ENCODE results near the gene ACOT13. TPM values are rescaled to one million over a fixed set of nuclear protein-coding genes. Genes with fewer than 3 reads are reported as not detected.
"Not testable (repeated sequence)": the region's sequence is repeated elsewhere in the genome, so short reads cannot be mapped to it uniquely, and the experiment has no call there.

ACOT13 gene
- total RNA-seq, 1 experiment from 2014 or later, result 15.7 TPM

- Histone ChIP-seq H3K27ac (ENCODE audit: low read length) (no peak overlapping the region), H3K9ac (ENCODE audit: low read length) (no peak overlapping the region), H3K4me1 (ENCODE audit: low read length) (peaks cover 30% of the 10 kb centered on the region)
These were observed 16.5 kb upstream of the ACOT13 start for GRCh38 chr6:24650365-24650764.

GRCh38 chr6:24655215-24655614 lies 11.7 kb upstream of the ACOT13 start:
- H3K9ac ChIP-seq (ENCODE audit: low read length), result no peak overlapping the region
- H3K4me2 ChIP-seq (ENCODE audit: low read depth, low read length, poor library complexity, severe bottlenecking), result no peak overlapping the region
- H3K36me3 ChIP-seq (ENCODE audit: insufficient read depth, low read length), result peaks cover 54% of the 10 kb centered on the region; the same call in 1 of the 2 replicates
- H2AFZ ChIP-seq (ENCODE audit: low read length), result no peak overlapping the region
- peaks cover 5% of the 10 kb centered on the region for H3K4me1 ChIP-seq (ENCODE audit: low read length)
- H3K4me3 ChIP-seq (ENCODE audit: low read length), result no peak overlapping the region
- H3K9me2 ChIP-seq (replicated peaks; ENCODE audit: insufficient read depth, low read length), result no peaks in the 10 kb centered on the region
- H3K27ac ChIP-seq (ENCODE audit: low read length), result no peak overlapping the region
- no peaks in the 10 kb centered on the region for H3K9me3 ChIP-seq (ENCODE audit: low read length)
- peaks cover 56% of the 10 kb centered on the region for H3K79me2 ChIP-seq (ENCODE audit: low read length)
- DNase-seq, result no peak
- H3K27me3 ChIP-seq (ENCODE audit: low read length), result no peaks in the 10 kb centered on the region
- no peaks in the 10 kb centered on the region for H4K20me1 ChIP-seq (ENCODE audit: insufficient read depth, low read depth, low read length)

More at GRCh38 chr6:24650365-24650764, 16.5 kb upstream of the ACOT13 start:
- DNase-seq, result no peak
- no peaks in the 10 kb centered on the region for H4K20me1 ChIP-seq (ENCODE audit: insufficient read depth, low read depth, low read length)
- H3K27me3 ChIP-seq (ENCODE audit: low read length), result no peaks in the 10 kb centered on the region
- peaks cover 15% of the 10 kb centered on the region; the same call in 1 of the 2 replicates for H3K79me2 ChIP-seq (ENCODE audit: low read length)
- H3K9me3 ChIP-seq (ENCODE audit: low read length), result no peaks in the 10 kb centered on the region
- peaks cover 39% of the 10 kb centered on the region; the same call in 1 of the 2 replicates for H3K36me3 ChIP-seq (ENCODE audit: insufficient read depth, low read length)
- no peak overlapping the region for H3K4me3 ChIP-seq (ENCODE audit: low read length)
- no peaks in the 10 kb centered on the region for H3K9me2 ChIP-seq (replicated peaks; ENCODE audit: insufficient read depth, low read length)
- H3K4me2 ChIP-seq (ENCODE audit: low read depth, low read length, poor library complexity, severe bottlenecking), result no peak overlapping the region
- H2AFZ ChIP-seq (ENCODE audit: low read length), result no peak overlapping the region

- Histone ChIP-seq H3K36me3 (ENCODE audit: insufficient read depth, low read length) (peaks cover 32% of the 10 kb centered on the region; the same call in 1 of the 2 replicates), H3K27ac (ENCODE audit: low read length) (no peak overlapping the region), H3K4me2 (ENCODE audit: low read depth, low read length, poor library complexity, severe bottlenecking) (no peak overlapping the region)
These were observed 8.0 kb upstream of the ACOT13 start for GRCh38 chr6:24658573-24659560.

GRCh38 chr6:24659561-24659960 lies 7.3 kb upstream of the ACOT13 start:
- Histone ChIP-seq H3K79me2 (ENCODE audit: low read length) (peaks cover 73% of the 10 kb centered on the region), H3K9me2 (replicated peaks; ENCODE audit: insufficient read depth, low read length) (no peaks in the 10 kb centered on the region), H4K20me1 (ENCODE audit: insufficient read depth, low read depth, low read length) (no peaks in the 10 kb centered on the region), H3K4me2 (ENCODE audit: low read depth, low read length, poor library complexity, severe bottlenecking) (no peak overlapping the region), H3K9me3 (ENCODE audit: low read length) (no peaks in the 10 kb centered on the region), H3K4me1 (ENCODE audit: low read length) (peaks cover 4% of the 10 kb centered on the region), H3K36me3 (ENCODE audit: insufficient read depth, low read length) (peaks cover 32% of the 10 kb centered on the region; the same call in 1 of the 2 replicates), H3K9ac (ENCODE audit: low read length) (no peak overlapping the region), H2AFZ (ENCODE audit: low read length) (no peak overlapping the region), H3K4me3 (ENCODE audit: low read length) (no peak overlapping the region), H3K27ac (ENCODE audit: low read length) (no peak overlapping the region), H3K27me3 (ENCODE audit: low read length) (no peaks in the 10 kb centered on the region)
- no peak for DNase-seq

More at GRCh38 chr6:24658573-24659560, 8.0 kb upstream of the ACOT13 start:
- H2AFZ ChIP-seq (ENCODE audit: low read length), result no peak overlapping the region
- H3K9ac ChIP-seq (ENCODE audit: low read length), result no peak overlapping the region
- peaks cover 67% of the 10 kb centered on the region for H3K79me2 ChIP-seq (ENCODE audit: low read length)
- no peak overlapping the region for H3K4me3 ChIP-seq (ENCODE audit: low read length)
- no peaks in the 10 kb centered on the region for H3K9me3 ChIP-seq (ENCODE audit: low read length)
- H3K27me3 ChIP-seq (ENCODE audit: low read length), result no peaks in the 10 kb centered on the region
- no peaks in the 10 kb centered on the region for H3K9me2 ChIP-seq (replicated peaks; ENCODE audit: insufficient read depth, low read length)
- no peaks in the 10 kb centered on the region; the same call in 1 of the 2 replicates for H3K4me1 ChIP-seq (ENCODE audit: low read length)
- no peaks in the 10 kb centered on the region for H4K20me1 ChIP-seq (ENCODE audit: insufficient read depth, low read depth, low read length)
- DNase-seq, result no peak

GRCh38 chr6:24660105-24660504 lies 6.8 kb upstream of the ACOT13 start:
- DNase-seq, result no peak
- Histone ChIP-seq H3K9me3 (ENCODE audit: low read length) (no peaks in the 10 kb centered on the region), H4K20me1 (ENCODE audit: insufficient read depth, low read depth, low read length) (no peaks in the 10 kb centered on the region), H3K9ac (ENCODE audit: low read length) (no peak overlapping the region), H3K4me1 (ENCODE audit: low read length) (peaks cover 10% of the 10 kb centered on the region), H3K4me2 (ENCODE audit: low read depth, low read length, poor library complexity, severe bottlenecking) (no peak overlapping the region), H3K27ac (ENCODE audit: low read length) (no peak overlapping the region), H2AFZ (ENCODE audit: low read length) (no peak overlapping the region), H3K9me2 (replicated peaks; ENCODE audit: insufficient read depth, low read length) (no peaks in the 10 kb centered on the region), H3K4me3 (ENCODE audit: low read length) (no peak overlapping the region), H3K79me2 (ENCODE audit: low read length) (peaks cover 77% of the 10 kb centered on the region), H3K36me3 (ENCODE audit: insufficient read depth, low read length) (peaks cover 35% of the 10 kb centered on the region; the same call in 1 of the 2 replicates), H3K27me3 (ENCODE audit: low read length) (no peaks in the 10 kb centered on the region)

GRCh38 chr6:24661759-24662158 lies 5.1 kb upstream of the ACOT13 start:
- not testable (repeated sequence) for H4K20me1 ChIP-seq (ENCODE audit: insufficient read depth, low read depth, low read length); H3K4me2 ChIP-seq (ENCODE audit: low read depth, low read length, poor library complexity, severe bottlenecking); H2AFZ ChIP-seq (ENCODE audit: low read length); DNase-seq; H3K9me3 ChIP-seq (ENCODE audit: low read length); H3K4me3 ChIP-seq (ENCODE audit: low read length); H3K27ac ChIP-seq (ENCODE audit: low read length); H3K9me2 ChIP-seq (replicated peaks; ENCODE audit: insufficient read depth, low read length); H3K9ac ChIP-seq (ENCODE audit: low read length); H3K27me3 ChIP-seq (ENCODE audit: low read length)
- Histone ChIP-seq H3K4me1 (ENCODE audit: low read length) (peaks cover 16% of the 10 kb centered on the region), H3K79me2 (ENCODE audit: low read length) (peaks cover 75% of the 10 kb centered on the region), H3K36me3 (ENCODE audit: insufficient read depth, low read length) (peaks cover 32% of the 10 kb centered on the region; the same call in 1 of the 2 replicates)

GRCh38 chr6:24662236-24662635 lies 4.6 kb upstream of the ACOT13 start:
- Histone ChIP-seq H3K9me3 (ENCODE audit: low read length) (no peaks in the 10 kb centered on the region), H3K36me3 (ENCODE audit: insufficient read depth, low read length) (peaks cover 29% of the 10 kb centered on the region; the same call in 1 of the 2 replicates), H3K4me3 (ENCODE audit: low read length) (no peak overlapping the region), H2AFZ (ENCODE audit: low read length) (no peak overlapping the region), H3K27ac (ENCODE audit: low read length) (no peak overlapping the region), H3K9me2 (replicated peaks; ENCODE audit: insufficient read depth, low read length) (no peaks in the 10 kb centered on the region), H3K9ac (ENCODE audit: low read length) (no peak overlapping the region), H3K4me2 (ENCODE audit: low read depth, low read length, poor library complexity, severe bottlenecking) (no peak overlapping the region), H3K4me1 (ENCODE audit: low read length) (peaks cover 16% of the 10 kb centered on the region), H3K27me3 (ENCODE audit: low read length) (no peaks in the 10 kb centered on the region), H4K20me1 (ENCODE audit: insufficient read depth, low read depth, low read length) (no peaks in the 10 kb centered on the region), H3K79me2 (ENCODE audit: low read length) (peaks cover 73% of the 10 kb centered on the region)
- no peak for DNase-seq

GRCh38 chr6:24663189-24663588 lies 3.7 kb upstream of the ACOT13 start:
- Histone ChIP-seq H3K27me3 (ENCODE audit: low read length) (no peaks in the 10 kb centered on the region), H3K9ac (ENCODE audit: low read length) (no peak overlapping the region), H3K36me3 (ENCODE audit: insufficient read depth, low read length) (peaks cover 26% of the 10 kb centered on the region; the same call in 1 of the 2 replicates), H3K79me2 (ENCODE audit: low read length) (peaks cover 76% of the 10 kb centered on the region), H4K20me1 (ENCODE audit: insufficient read depth, low read depth, low read length) (no peaks in the 10 kb centered on the region), H2AFZ (ENCODE audit: low read length) (no peak overlapping the region), H3K4me1 (ENCODE audit: low read length) (peaks cover 23% of the 10 kb centered on the region), H3K27ac (ENCODE audit: low read length) (no peak overlapping the region), H3K9me2 (replicated peaks; ENCODE audit: insufficient read depth, low read length) (no peaks in the 10 kb centered on the region), H3K9me3 (ENCODE audit: low read length) (no peaks in the 10 kb centered on the region), H3K4me3 (ENCODE audit: low read length) (no peak overlapping the region), H3K4me2 (ENCODE audit: low read depth, low read length, poor library complexity, severe bottlenecking) (no peak overlapping the region)
- DNase-seq, result no peak

All from Karpas-422 (cell line).